Measurements from ENCODE around the gene GATA3.

GATA3 gene

GRCh38 chr10:8103543-8103942 lies 49.1 kb downstream of the GATA3 start:
- no peak for DNase-seq

DNA sequence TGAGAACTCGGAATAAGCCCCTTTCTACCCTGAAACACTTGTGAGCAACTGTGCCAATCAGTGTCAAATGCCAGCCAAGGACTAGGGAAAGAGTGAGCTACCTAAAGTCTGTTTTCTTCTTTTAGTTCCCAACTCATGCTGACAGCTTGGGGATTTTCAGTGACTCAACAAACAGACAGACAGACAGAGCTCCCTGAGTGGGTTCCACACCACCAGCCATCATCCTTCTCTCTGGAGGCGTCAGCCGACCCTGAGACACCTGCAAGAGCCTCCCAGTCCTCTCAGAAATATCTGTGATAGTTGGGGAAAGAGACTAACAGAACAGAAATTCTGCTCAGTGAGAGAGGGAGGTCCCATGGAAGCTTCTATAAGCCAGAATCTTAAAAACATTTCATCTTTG lies 49.5 kb downstream of the GATA3 start:
- DNase-seq, result no peak

- DNase-seq, result no peak
Measured at GRCh38 chr10:8104721-8105120, 50.2 kb downstream of the GATA3 start.

- no peak for DNase-seq
Measured at GRCh38 chr10:8105932-8106331, 51.4 kb downstream of the GATA3 start.

DNA sequence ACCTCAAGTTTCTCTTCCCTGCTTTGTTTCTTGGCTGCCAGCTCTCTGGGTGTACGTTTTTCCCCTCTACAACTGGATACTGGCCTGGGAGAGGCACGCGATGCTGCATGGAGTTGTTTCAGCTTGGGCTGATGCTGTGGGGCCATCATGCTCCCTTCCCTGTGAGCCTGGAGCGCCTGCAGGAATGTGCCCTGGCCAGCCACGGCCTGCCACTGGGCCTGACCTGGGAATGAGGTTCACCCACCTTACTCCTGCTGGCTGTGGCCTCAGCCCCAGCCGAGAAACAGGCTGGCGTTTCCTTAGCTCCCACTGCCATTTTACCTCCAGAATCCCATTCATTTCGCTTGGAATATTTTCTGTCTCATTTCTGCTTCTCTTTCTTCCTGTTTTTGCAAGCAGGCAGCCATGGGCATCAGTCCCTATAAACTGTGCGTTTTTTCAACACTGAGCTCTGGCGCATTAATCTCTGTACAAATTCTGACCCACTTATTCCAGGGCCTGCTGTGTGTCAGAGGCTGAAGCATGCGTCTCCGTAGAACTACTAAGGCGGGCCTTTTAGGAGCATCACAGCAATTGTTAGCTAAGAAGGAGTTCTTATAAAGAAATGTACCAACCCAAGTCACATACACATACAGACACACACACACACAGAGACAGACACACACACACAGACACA lies 57.9 kb downstream of the GATA3 start:
- DNase-seq, result no peak

GRCh38 chr10:8112942-8113442 lies 58.5 kb downstream of the GATA3 start:
- no peak for DNase-seq

DNA sequence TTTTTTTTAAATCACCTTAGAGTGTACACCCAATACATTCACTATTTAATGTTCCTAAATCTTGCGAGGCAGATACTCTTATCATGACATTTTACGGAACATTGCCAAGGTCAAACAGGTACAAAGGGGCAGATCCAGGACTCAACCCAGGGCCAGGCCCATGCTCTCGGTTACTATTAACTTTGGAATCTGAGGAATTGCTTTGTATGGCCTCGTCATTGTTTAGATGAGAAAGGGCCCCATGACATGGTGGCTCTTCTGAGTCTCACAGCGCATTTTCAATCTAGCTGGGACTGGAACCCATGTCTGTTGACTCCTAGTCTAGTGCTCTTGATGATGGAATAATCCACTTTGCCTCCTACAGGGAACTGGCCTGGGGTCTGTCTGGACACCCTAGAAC lies 59.1 kb downstream of the GATA3 start:
- no peak for DNase-seq

- DNase-seq, result no peak
Measured at GRCh38 chr10:8114741-8115617, 60.5 kb downstream of the GATA3 start.

- DNase-seq, result no peak
Measured at GRCh38 chr10:8115618-8115980, 61.1 kb downstream of the GATA3 start.

- no peak for DNase-seq
Measured at GRCh38 chr10:8116474-8116873, 62.0 kb downstream of the GATA3 start.

- DNase-seq, result no peak
Measured at GRCh38 chr10:8116926-8117493, 62.5 kb downstream of the GATA3 start.

DNA sequence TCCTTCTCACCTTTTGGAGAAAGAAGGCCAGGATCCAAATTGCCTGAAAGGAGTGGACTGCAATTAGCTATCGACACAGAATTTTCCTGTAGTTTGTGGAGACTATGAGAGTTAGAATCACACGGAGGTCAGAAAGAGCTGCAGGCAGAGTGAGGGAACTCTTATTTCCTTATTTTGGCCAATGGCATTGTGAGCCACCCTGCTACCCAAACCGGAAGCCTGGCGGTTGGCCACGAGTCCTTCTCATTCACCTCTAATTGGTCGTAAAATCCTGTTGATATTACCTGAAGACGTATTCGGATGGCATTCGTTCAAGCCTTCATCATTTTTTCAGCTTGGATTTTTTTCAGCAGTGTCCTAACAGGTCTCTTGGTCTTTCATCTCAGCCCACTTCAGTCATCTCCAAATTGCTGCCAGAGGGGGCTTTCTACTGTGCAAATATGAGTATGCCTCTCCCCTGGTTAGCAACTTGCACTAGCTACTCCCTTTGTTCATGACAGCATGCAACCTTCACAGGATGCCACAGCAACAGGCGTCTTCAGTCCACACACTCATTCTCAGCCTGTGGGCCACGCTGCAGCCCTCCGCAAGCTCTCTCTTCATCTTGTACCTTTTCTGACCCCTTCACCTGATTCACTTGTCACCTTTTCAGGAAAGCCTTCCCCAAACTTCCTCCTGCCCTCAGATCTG lies 66.9 kb downstream of the GATA3 start:
- DNase-seq, result no peak

DNA sequence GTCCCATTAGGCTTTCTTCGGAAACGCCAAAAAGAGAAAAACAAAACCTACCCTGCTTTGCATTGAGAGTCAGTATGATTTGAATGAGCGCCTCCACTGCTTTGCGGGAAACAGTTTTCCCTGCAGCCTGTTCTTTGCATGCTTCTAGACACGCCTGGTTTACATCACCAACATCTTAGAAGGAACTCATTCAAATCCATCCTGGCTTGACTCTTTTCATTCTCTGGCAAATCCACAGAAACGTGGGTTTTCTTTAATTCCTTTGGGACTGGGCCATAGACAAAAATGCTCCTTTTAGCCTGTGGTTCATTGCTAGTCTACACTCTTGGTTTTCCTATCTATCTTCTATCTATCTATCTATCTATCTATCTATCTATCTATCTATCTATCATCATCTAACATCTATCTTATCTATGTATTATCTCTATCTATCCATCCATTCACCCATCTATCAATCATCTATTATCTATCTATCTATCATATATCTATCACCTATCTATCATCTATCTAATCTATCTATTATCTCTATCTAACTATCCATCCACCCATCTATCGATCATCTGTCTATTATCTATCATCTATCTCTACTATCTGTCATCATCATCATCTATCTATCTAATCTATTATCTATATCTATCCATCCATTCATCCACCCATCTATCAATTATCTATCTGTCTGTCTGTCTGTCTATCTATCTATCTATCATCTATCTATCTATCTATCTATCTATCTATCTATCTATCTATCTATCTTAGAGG lies 68.3 kb downstream of the GATA3 start:
- DNase-seq, result no peak

- DNase-seq, result no peak
Measured at GRCh38 chr10:8124436-8124835, 69.9 kb downstream of the GATA3 start.

All from activated CD4-positive, alpha-beta T cell treated with anti-CD3 and anti-CD28 coated beads, Interleukin-2, amount 50 U/mL, for 16 hours (primary cell).